Measurements from ENCODE around the gene TARS3.
A peak's percentile ranks its signal among the peaks of the same experiment; 100 is the strongest.

The TARS3 gene

GRCh38 chr15:101619615-101619865 lies 104.7 kb downstream of the TARS3 start:
- no peak for DNase-seq

- DNase-seq, result no peak
These were observed 105.2 kb downstream of the TARS3 start for GRCh38 chr15:101618851-101619614.

GRCh38 chr15:101618076-101618475 lies 106.2 kb downstream of the TARS3 start:
- DNase-seq, result no peak

GRCh38 chr15:101617390-101617965 lies 106.8 kb downstream of the TARS3 start:
- DNase-seq, result no peak

GRCh38 chr15:101615986-101616848 lies 108.1 kb downstream of the TARS3 start:
- DNase-seq, result peak; percentile 80

GRCh38 chr15:101615414-101615985 lies 108.8 kb downstream of the TARS3 start:
- DNase-seq, result peak; percentile 6

GRCh38 chr15:101614761-101615160 lies 109.5 kb downstream of the TARS3 start:
- DNase-seq, result no peak

GRCh38 chr15:101614001-101614585 lies 110.2 kb downstream of the TARS3 start:
- no peak for DNase-seq

GRCh38 chr15:101613130-101614000 lies 110.9 kb downstream of the TARS3 start:
- DNase-seq, result peak; percentile 29

GRCh38 chr15:101612676-101613075 lies 111.6 kb downstream of the TARS3 start:
- DNase-seq, result no peak

- no peak for DNase-seq
These were observed 112.5 kb downstream of the TARS3 start for GRCh38 chr15:101611580-101612299.

- no peak for DNase-seq
These were observed 113.3 kb downstream of the TARS3 start for GRCh38 chr15:101611007-101611406.

- DNase-seq, result no peak
These were observed 113.7 kb downstream of the TARS3 start for GRCh38 chr15:101610611-101611000.

- DNase-seq, result no peak
These were observed 114.3 kb downstream of the TARS3 start for GRCh38 chr15:101609742-101610610.

GRCh38 chr15:101608201-101608600 lies 116.1 kb downstream of the TARS3 start:
- DNase-seq, result no peak

- DNase-seq, result no peak
These were observed 117.2 kb downstream of the TARS3 start for GRCh38 chr15:101607108-101607507.

GRCh38 chr15:101604124-101604874 lies 120.0 kb downstream of the TARS3 start:
- no peak for DNase-seq
